HEK293 (cell line): Measurements from ENCODE around the gene SEC24C.
A peak's percentile ranks its signal among the peaks of the same experiment; 100 is the strongest.

Experiments used
- CTCF ChIA-PET: fragments of 350-600 bp; formaldehyde crosslinking; extraction: SDS; loops from one replicate; lab custom pipeline; 2021; ENCODE audit warnings: antibody characterized with exemption; lab: Yijun Ruan, JAX
- POLR2A ChIA-PET: fragments of 300-600 bp; formaldehyde crosslinking; extraction: SDS; loops from one replicate; lab custom pipeline; 2020; ENCODE audit warnings: antibody characterized with exemption, inconsistent platforms; lab: Yijun Ruan, JAX
- H3K27ac ChIP-seq: fragments of 200-500 bp; sonication (Bioruptor generic); 2 replicates; pipeline ENCODE4 v1.5.1; 2014; ENCODE audit warnings: low read depth, low read length, control low read depth, inconsistent platforms; ENCODE audit errors: extremely low read depth
- H3K36me3 ChIP-seq, 2 experiments: fragments of 200-500 bp in 1 of 2; sonication (Bioruptor generic) in 1 of 2; 1 replicate in 1 of 2; 2 replicates in 1 of 2; pipeline ENCODE4 v1.5.1; 2014 to 2017; ENCODE audit warnings: inconsistent platforms in 2 of 2, low read length in 2 of 2; ENCODE audit not compliant: control insufficient read depth in 2 of 2, insufficient read depth in 1 of 2
- H3K4me1 ChIP-seq: fragments of 200-500 bp; sonication (Bioruptor generic); 2 replicates; pipeline ENCODE4 v1.5.1; 2014; ENCODE audit warnings: mild to moderate bottlenecking, low read length, inconsistent platforms; ENCODE audit not compliant: control insufficient read depth, insufficient read depth
- H3K4me3 ChIP-seq: 2 replicates; pipeline ENCODE4 v1.5.1; 2011; ENCODE audit warnings: low read depth, mild to moderate bottlenecking, control low read depth, low read length, moderate library complexity
- H3K9me3 ChIP-seq: fragments of 200-500 bp; sonication (Bioruptor generic); 2 replicates; pipeline ENCODE4 v1.5.1; 2014; ENCODE audit warnings: low read depth, low read length, inconsistent platforms; ENCODE audit not compliant: control insufficient read depth, insufficient read depth
- KLF16 ChIP-seq: fragments of 450-650 bp; formaldehyde crosslinking; IDR thresholded peaks from 2 replicates; pipeline ENCODE4 v1.5.1; 2017; ENCODE audit warnings: missing biosample characterization, missing genetic modification characterization
- MYNN ChIP-seq: fragments of 450-650 bp; formaldehyde crosslinking; IDR thresholded peaks from 2 replicates; pipeline ENCODE4 v1.5.1; 2016; ENCODE audit warnings: missing biosample characterization, missing genetic modification characterization, borderline replicate concordance
- SCRT2 ChIP-seq: fragments of 450-650 bp; formaldehyde crosslinking; IDR thresholded peaks from 2 replicates; pipeline ENCODE4 v1.5.1; 2016; ENCODE audit warnings: missing biosample characterization, missing genetic modification characterization
- SP2 ChIP-seq: fragments of 450-650 bp; formaldehyde crosslinking; IDR thresholded peaks from 2 replicates; pipeline ENCODE4 v1.5.1; 2016; ENCODE audit warnings: missing biosample characterization, missing genetic modification characterization
- ZBTB20 ChIP-seq: fragments of 450-650 bp; formaldehyde crosslinking; IDR thresholded peaks from 2 replicates; pipeline ENCODE4 v1.5.1; 2016; ENCODE audit warnings: missing biosample characterization, missing genetic modification characterization
- ZBTB8A ChIP-seq: fragments of 450-650 bp; formaldehyde crosslinking; IDR thresholded peaks from 2 replicates; pipeline ENCODE4 v1.5.1; 2016; ENCODE audit warnings: missing biosample characterization, missing genetic modification characterization
- ZIC2 ChIP-seq: fragments of 450-650 bp; formaldehyde crosslinking; IDR thresholded peaks from 2 replicates; pipeline ENCODE4 v1.5.1; 2016; ENCODE audit warnings: missing biosample characterization, missing genetic modification characterization
- ZNF19 ChIP-seq: fragments of 450-650 bp; formaldehyde crosslinking; IDR thresholded peaks from 2 replicates; pipeline ENCODE4; 2016; ENCODE audit warnings: missing biosample characterization, missing genetic modification characterization, low read depth
- ZNF302 ChIP-seq: fragments of 450-650 bp; formaldehyde crosslinking; IDR thresholded peaks from 2 replicates; pipeline ENCODE4 v1.5.1; 2016; ENCODE audit warnings: missing biosample characterization, missing genetic modification characterization, low read depth
- ZNF37A ChIP-seq: fragments of 450-650 bp; IDR thresholded peaks from 2 replicates; pipeline ENCODE4 v1.5.1; 2018; ENCODE audit warnings: missing biosample characterization, missing genetic modification characterization
- ZNF529 ChIP-seq: fragments of 450-650 bp; formaldehyde crosslinking; IDR thresholded peaks from 2 replicates; pipeline ENCODE4 v1.5.1; 2017; ENCODE audit warnings: missing genetic modification characterization, missing biosample characterization; ENCODE audit not compliant: insufficient replicate concordance
- ZNF560 ChIP-seq: fragments of 450-650 bp; formaldehyde crosslinking; IDR thresholded peaks from 2 replicates; pipeline ENCODE4 v1.5.1; 2017; ENCODE audit warnings: missing biosample characterization, missing genetic modification characterization, borderline replicate concordance
- ZNF600 ChIP-seq: fragments of 450-650 bp; formaldehyde crosslinking; IDR thresholded peaks from 2 replicates; pipeline ENCODE4 v1.5.1; 2016; ENCODE audit warnings: missing biosample characterization, missing genetic modification characterization
- ZNF610 ChIP-seq: fragments of 450-650 bp; formaldehyde crosslinking; IDR thresholded peaks from 2 replicates; pipeline ENCODE4 v1.5.1; 2016; ENCODE audit warnings: missing biosample characterization, missing genetic modification characterization, borderline replicate concordance
- ZNF76 ChIP-seq: fragments of 450-650 bp; formaldehyde crosslinking; IDR thresholded peaks from 2 replicates; pipeline ENCODE4; 2016; ENCODE audit warnings: low read depth, missing biosample characterization, missing genetic modification characterization, borderline replicate concordance
- ZSCAN30 ChIP-seq: fragments of 450-650 bp; IDR thresholded peaks from 2 replicates; pipeline ENCODE4 v1.5.1; 2018; ENCODE audit warnings: missing biosample characterization, mild to moderate bottlenecking, missing genetic modification characterization, moderate library complexity
- TF ChIP-seq, protein P1 (sequence below): fragments of 450-650 bp; formaldehyde crosslinking; IDR thresholded peaks from 2 replicates; pipeline ENCODE4 v1.5.1; 2016; ENCODE audit warnings: missing biosample characterization, missing genetic modification characterization
- TF ChIP-seq, protein P2 (sequence below): fragments of 450-650 bp; formaldehyde crosslinking; IDR thresholded peaks from 2 replicates; pipeline ENCODE4 v1.5.1; 2016; ENCODE audit warnings: missing biosample characterization, missing genetic modification characterization
- TF ChIP-seq, protein P3 (sequence below): fragments of 450-650 bp; formaldehyde crosslinking; IDR thresholded peaks from 2 replicates; pipeline ENCODE4 v1.5.1; 2016; ENCODE audit warnings: missing biosample characterization, missing genetic modification characterization
- TF ChIP-seq, protein P4 (sequence below): fragments of 450-650 bp; formaldehyde crosslinking; IDR thresholded peaks from 2 replicates; pipeline ENCODE4 v1.5.1; 2016; ENCODE audit warnings: missing biosample characterization, missing genetic modification characterization
- TF ChIP-seq, protein P5 (sequence below): fragments of 450-650 bp; formaldehyde crosslinking; IDR thresholded peaks from 2 replicates; pipeline ENCODE4 v1.5.1; 2017; ENCODE audit warnings: missing biosample characterization, missing genetic modification characterization

SEC24C gene

DNA sequence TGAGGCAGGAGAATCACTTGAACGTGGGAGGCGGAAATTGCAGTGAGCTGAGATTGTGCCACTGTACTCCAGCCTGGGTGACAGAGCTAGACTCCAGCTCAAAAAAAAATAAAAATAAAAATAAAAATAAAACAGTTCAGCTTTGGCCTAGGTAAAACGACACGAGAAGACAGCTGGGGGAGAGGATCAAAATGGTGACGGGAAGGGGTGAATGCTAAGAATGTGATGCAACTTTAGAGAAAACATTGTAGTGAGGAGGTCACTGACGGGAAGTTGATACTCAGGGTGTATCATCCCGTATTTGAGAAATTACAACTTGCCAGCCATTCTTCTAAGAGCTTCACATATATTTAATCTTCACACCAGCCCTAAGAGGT, 66.2 kb downstream of the SEC24C start (continued):
- TF ChIP-seq, protein P1, sequence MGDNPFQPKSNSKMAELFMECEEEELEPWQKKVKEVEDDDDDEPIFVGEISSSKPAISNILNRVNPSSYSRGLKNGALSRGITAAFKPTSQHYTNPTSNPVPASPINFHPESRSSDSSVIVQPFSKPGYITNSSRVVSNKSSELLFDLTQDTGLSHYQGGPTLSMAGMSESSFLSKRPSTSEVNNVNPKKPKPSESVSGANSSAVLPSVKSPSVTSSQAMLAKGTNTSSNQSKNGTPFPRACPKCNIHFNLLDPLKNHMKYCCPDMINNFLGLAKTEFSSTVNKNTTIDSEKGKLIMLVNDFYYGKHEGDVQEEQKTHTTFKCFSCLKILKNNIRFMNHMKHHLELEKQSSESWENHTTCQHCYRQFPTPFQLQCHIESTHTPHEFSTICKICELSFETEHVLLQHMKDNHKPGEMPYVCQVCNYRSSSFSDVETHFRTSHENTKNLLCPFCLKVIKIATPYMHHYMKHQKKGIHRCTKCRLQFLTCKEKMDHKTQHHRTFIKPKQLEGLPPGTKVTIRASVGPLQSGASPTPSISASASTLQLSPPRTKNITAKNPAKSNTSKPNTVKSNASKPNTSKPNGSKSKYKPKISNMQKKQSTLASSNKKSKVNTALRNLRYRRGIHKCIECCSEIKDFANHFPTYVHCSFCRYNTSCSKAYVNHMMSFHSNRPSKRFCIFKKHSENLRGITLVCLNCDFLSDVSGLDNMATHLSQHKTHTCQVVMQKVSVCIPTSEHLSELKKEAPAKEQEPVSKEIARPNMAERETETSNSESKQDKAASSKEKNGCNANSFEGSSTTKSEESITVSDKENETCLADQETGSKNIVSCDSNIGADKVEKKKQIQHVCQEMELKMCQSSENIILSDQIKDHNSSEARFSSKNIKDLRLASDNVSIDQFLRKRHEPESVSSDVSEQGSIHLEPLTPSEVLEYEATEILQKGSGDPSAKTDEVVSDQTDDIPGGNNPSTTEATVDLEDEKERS (tag by site-specific recombination), result no peak
- TF ChIP-seq ZNF76 (tag by site-specific recombination) (no peak), ZNF529 (no peak)
- TF ChIP-seq, all 188 proteins: peak for 0

DNA sequence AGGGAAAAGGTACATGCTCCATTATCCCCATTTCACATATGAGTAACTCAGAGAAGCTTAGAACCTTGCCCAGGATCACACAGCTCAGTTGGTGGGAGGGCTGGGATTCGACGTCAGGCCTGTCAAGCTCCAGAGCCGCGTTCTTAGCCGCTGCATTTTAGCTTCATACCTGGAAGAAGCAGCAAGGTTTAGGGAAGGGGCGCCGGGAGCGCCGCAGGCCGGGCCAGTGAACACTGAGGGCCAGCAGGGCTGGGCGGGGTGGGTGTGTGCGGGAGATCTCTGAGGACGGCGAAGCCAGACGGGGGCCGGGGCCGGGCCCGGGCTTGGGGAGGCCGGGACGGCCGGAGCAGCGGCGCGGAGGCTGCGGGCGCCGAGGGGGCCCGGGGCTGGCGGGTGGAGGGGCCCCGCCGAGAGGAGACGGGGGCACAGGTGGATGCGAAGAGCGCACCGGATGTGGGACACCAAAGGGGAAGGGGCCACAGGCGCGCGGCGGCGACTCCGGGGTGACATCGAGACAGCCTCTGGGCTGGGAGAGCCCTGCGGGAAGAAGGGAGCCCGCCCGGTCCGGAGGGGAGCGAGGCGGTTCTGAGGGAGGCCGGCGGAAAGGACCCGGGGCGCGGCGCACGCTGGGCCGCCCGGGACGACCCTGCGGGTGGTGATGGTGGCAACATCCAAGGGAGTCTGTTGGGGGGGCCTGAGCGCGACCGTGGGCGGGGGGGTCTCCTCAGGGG, 66.7 kb downstream of the SEC24C start:
- Histone ChIP-seq H3K27ac (peak overlapping the region; percentile 73), H3K9me3 (no peaks in the 10 kb centered on the region), H3K4me3 (peak overlapping the region; percentile 78), H3K36me3 (peaks cover 7 to 57% of the 10 kb centered on the region in 2 experiments; a peak in 2 of 3 replicates), H3K4me1 (no peaks in the 10 kb centered on the region)
- ChIA-PET POLR2A (interaction anchor here (0.7 to 3.0 kb wide), 6 partner anchors 10 to 80 kb away, joined by 3 to 15 read pairs (median 4); partner anchors contain the start of genes CHCHD1 and ZSWIM8), CTCF (interaction anchor here (0.6 kb wide), 2 partner anchors 457 to 1920 kb away, joined by 3 to 4 read pairs; no protein-coding TSS in a partner anchor)
- TF ChIP-seq ZNF19, result no peak
- TF ChIP-seq ZNF610, result no peak
- peak; percentile 88 for TF ChIP-seq ZIC2 (tag by site-specific recombination)
- TF ChIP-seq SP2 (tag by site-specific recombination), result peak; percentile 67
- TF ChIP-seq, protein P2, sequence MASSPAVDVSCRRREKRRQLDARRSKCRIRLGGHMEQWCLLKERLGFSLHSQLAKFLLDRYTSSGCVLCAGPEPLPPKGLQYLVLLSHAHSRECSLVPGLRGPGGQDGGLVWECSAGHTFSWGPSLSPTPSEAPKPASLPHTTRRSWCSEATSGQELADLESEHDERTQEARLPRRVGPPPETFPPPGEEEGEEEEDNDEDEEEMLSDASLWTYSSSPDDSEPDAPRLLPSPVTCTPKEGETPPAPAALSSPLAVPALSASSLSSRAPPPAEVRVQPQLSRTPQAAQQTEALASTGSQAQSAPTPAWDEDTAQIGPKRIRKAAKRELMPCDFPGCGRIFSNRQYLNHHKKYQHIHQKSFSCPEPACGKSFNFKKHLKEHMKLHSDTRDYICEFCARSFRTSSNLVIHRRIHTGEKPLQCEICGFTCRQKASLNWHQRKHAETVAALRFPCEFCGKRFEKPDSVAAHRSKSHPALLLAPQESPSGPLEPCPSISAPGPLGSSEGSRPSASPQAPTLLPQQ, result no peak
- TF ChIP-seq, protein P3, sequence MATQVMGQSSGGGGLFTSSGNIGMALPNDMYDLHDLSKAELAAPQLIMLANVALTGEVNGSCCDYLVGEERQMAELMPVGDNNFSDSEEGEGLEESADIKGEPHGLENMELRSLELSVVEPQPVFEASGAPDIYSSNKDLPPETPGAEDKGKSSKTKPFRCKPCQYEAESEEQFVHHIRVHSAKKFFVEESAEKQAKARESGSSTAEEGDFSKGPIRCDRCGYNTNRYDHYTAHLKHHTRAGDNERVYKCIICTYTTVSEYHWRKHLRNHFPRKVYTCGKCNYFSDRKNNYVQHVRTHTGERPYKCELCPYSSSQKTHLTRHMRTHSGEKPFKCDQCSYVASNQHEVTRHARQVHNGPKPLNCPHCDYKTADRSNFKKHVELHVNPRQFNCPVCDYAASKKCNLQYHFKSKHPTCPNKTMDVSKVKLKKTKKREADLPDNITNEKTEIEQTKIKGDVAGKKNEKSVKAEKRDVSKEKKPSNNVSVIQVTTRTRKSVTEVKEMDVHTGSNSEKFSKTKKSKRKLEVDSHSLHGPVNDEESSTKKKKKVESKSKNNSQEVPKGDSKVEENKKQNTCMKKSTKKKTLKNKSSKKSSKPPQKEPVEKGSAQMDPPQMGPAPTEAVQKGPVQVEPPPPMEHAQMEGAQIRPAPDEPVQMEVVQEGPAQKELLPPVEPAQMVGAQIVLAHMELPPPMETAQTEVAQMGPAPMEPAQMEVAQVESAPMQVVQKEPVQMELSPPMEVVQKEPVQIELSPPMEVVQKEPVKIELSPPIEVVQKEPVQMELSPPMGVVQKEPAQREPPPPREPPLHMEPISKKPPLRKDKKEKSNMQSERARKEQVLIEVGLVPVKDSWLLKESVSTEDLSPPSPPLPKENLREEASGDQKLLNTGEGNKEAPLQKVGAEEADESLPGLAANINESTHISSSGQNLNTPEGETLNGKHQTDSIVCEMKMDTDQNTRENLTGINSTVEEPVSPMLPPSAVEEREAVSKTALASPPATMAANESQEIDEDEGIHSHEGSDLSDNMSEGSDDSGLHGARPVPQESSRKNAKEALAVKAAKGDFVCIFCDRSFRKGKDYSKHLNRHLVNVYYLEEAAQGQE (tag by site-specific recombination), result no peak
- peak; percentile 51 for TF ChIP-seq SCRT2 (tag by site-specific recombination)
- TF ChIP-seq, protein P4, sequence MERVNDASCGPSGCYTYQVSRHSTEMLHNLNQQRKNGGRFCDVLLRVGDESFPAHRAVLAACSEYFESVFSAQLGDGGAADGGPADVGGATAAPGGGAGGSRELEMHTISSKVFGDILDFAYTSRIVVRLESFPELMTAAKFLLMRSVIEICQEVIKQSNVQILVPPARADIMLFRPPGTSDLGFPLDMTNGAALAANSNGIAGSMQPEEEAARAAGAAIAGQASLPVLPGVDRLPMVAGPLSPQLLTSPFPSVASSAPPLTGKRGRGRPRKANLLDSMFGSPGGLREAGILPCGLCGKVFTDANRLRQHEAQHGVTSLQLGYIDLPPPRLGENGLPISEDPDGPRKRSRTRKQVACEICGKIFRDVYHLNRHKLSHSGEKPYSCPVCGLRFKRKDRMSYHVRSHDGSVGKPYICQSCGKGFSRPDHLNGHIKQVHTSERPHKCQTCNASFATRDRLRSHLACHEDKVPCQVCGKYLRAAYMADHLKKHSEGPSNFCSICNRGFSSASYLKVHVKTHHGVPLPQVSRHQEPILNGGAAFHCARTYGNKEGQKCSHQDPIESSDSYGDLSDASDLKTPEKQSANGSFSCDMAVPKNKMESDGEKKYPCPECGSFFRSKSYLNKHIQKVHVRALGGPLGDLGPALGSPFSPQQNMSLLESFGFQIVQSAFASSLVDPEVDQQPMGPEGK (tag by site-specific recombination), result peak; percentile 61
- TF ChIP-seq MYNN (tag by site-specific recombination), result no peak
- no peak for TF ChIP-seq ZNF560 (tag by site-specific recombination)
- TF ChIP-seq ZNF37A (tag by site-specific recombination), result no peak
- TF ChIP-seq, protein P5, sequence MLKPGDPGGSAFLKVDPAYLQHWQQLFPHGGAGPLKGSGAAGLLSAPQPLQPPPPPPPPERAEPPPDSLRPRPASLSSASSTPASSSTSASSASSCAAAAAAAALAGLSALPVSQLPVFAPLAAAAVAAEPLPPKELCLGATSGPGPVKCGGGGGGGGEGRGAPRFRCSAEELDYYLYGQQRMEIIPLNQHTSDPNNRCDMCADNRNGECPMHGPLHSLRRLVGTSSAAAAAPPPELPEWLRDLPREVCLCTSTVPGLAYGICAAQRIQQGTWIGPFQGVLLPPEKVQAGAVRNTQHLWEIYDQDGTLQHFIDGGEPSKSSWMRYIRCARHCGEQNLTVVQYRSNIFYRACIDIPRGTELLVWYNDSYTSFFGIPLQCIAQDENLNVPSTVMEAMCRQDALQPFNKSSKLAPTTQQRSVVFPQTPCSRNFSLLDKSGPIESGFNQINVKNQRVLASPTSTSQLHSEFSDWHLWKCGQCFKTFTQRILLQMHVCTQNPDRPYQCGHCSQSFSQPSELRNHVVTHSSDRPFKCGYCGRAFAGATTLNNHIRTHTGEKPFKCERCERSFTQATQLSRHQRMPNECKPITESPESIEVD (tag by site-specific recombination), result no peak
- TF ChIP-seq ZSCAN30 (tag by site-specific recombination), result no peak
- no peak for TF ChIP-seq KLF16
- TF ChIP-seq ZBTB8A (tag by site-specific recombination), result 0 out of 2 replicates have a peak, but pooled peaks have one; percentile 4
- TF ChIP-seq ZBTB20, result peak; percentile 94
- TF ChIP-seq ZNF600 (tag by site-specific recombination), result 0 out of 2 replicates have a peak, but pooled peaks have one; percentile 10
- TF ChIP-seq ZNF302, result no peak
